SH-SY5Y (cell line): ENCODE data around the gene NKD1.

ENCODE experiments used
- GATA2 ChIP-seq: IDR thresholded peaks from 2 replicates; pipeline ENCODE4 v1.6.1; 2011; ENCODE audit warnings: mild to moderate bottlenecking, low read depth, low read length
- GATA3 ChIP-seq: IDR thresholded peaks from 2 replicates; pipeline ENCODE4 v1.6.1; 2011; ENCODE audit warnings: low read depth, mild to moderate bottlenecking, low read length, moderate library complexity

Gene NKD1

GRCh38 chr16:50618238-50618918 lies 70.2 kb downstream of the NKD1 start:
- TF ChIP-seq GATA2 (no peak), GATA3 (no peak)

- TF ChIP-seq GATA2 = no peak
- no peak for TF ChIP-seq GATA3
Observed at GRCh38 chr16:50619702-50620491, 71.7 kb downstream of the NKD1 start.

GRCh38 chr16:50620646-50621451 lies 72.7 kb downstream of the NKD1 start:
- no peak for TF ChIP-seq GATA2
- no peak for TF ChIP-seq GATA3

DNA sequence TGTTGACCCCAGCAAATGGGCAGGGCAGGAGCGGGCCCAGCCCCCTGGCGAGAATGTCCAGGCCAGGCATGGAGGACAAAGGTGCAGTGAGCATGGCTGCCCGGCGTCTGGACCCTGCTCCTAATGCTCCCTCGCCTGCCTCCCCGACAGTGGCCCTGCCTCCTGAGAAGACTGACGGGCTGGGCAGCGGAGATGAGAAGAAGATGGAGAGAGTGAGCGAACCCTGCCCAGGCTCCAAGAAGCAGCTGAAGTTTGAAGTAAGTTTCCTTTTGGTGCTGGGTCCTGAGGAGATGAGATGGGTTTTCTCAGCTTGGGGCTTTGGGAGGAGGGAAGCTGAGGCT lies 73.2 kb downstream of the NKD1 start:
- TF ChIP-seq GATA3 (no peak), GATA2 (no peak)

GRCh38 chr16:50622029-50622428 lies 73.8 kb downstream of the NKD1 start:
- no peak for TF ChIP-seq GATA3
- TF ChIP-seq GATA2 = no peak

GRCh38 chr16:50622643-50623369 lies 74.6 kb downstream of the NKD1 start:
- TF ChIP-seq GATA2 (no peak), GATA3 (no peak)

- no peak for TF ChIP-seq GATA3
- TF ChIP-seq GATA2 = no peak
Observed at GRCh38 chr16:50624449-50624970, 76.3 kb downstream of the NKD1 start.

GRCh38 chr16:50625374-50625773 lies 77.2 kb downstream of the NKD1 start:
- TF ChIP-seq GATA3 = no peak
- no peak for TF ChIP-seq GATA2

DNA sequence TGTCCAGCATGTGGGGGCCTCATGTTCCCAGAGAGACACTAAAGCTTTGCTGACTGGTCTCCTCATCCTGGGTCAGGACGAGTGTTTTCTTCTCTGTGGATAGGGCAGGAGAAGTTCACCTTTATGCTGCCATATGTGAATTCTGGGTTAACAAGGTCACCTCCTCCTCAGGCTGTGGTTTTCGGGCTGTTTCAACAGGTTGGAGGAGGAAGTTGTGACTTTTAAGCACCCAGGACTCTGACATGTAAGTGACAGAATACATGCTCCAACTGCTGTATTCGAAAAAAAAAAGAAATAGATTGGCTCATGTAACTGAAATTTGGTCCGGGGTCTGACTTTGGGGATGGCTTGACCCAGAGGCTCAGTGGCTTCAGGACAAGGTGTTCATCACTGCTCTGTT lies 78.7 kb downstream of the NKD1 start:
- TF ChIP-seq GATA2 = no peak
- no peak for TF ChIP-seq GATA3

DNA sequence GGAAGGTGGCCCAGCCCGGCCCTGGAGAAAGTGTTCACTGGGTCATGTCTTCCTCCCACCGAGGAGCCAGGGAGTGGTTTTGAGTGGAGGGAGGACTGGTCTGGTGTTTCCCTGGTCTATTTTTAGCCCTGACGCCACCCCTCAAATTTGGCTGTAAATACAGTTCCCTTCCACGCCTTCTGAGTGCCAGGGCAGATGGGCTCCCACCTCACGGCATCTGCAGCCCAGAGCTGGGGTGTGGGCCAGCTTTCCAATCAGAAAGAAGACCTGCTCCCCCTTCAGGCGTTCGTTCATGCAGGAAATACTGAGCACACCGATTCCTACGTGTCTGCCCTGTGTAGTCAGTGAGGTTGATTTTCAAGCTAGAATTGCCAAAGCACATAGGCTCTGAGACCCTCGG lies 79.2 kb downstream of the NKD1 start:
- TF ChIP-seq GATA2 (no peak), GATA3 (no peak)

GRCh38 chr16:50628156-50628802 lies 80.1 kb downstream of the NKD1 start:
- TF ChIP-seq GATA2 (no peak), GATA3 (no peak)

DNA sequence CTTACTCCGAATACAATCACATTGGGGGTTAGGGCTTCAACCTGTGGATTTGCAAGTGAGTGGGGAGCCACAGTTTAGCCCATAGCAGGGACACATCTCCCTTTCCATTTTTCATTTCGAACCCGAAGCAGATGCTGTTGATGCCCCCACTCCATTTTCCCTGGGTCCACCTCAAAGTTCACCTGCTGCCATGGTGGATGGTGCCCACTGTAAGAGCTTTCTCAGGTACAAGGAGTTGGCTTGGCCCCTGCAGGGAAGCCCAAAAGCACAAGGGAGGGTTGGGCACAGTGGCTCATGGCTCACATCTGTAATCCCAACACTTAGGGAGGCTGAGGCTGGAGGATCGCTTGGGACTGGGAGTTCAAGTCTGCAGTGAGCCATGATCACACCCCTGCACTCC lies 81.1 kb downstream of the NKD1 start:
- TF ChIP-seq GATA2 = no peak
- no peak for TF ChIP-seq GATA3

GRCh38 chr16:50630394-50631020 lies 82.3 kb downstream of the NKD1 start:
- TF ChIP-seq GATA3 (no peak), GATA2 (no peak)
